BE2C (cell line): ENCODE measurements around the gene SPECC1L.

ENCODE experiments used
- DNase-seq: peaks from one replicate; pipeline ENCODE4 v3.0.0-alpha.2; 2020
- H3K27me3 ChIP-seq: fragments of 250-450 bp; sonication (Bioruptor Pico); 2 replicates; pipeline ENCODE4 v1.5.1; 2020; ENCODE audit warnings: mild to moderate bottlenecking
- H3K36me3 ChIP-seq: fragments of 250-450 bp; sonication (Bioruptor Pico); 2 replicates; pipeline ENCODE4 v1.5.1; 2020; ENCODE audit warnings: mild to moderate bottlenecking
- H3K4me1 ChIP-seq: fragments of 250-450 bp; sonication (Bioruptor Pico); 2 replicates; pipeline ENCODE4 v1.5.1; 2020
- H3K4me3 ChIP-seq: 2 replicates; pipeline ENCODE4 v1.5.1; 2011; ENCODE audit warnings: low read depth, low read length
- H3K9me3 ChIP-seq: fragments of 250-450 bp; sonication (Bioruptor Pico); 2 replicates; pipeline ENCODE4 v1.5.1; 2020
- CTCF ChIP-seq: IDR thresholded peaks from 2 replicates; pipeline ENCODE4 v1.5.1; 2012; ENCODE audit warnings: mild to moderate bottlenecking, low read depth, low read length

SPECC1L gene

GRCh38 chr22:24436553-24436952, 165.9 kb downstream of the SPECC1L start:
- DNase-seq, result no peak
- Histone ChIP-seq H3K36me3 (no peaks in the 10 kb centered on the region), H3K4me3 (no peak overlapping the region), H3K4me1 (peaks cover 41% of the 10 kb centered on the region), H3K9me3 (no peaks in the 10 kb centered on the region), H3K27me3 (no peaks in the 10 kb centered on the region)
- no peak for TF ChIP-seq CTCF

- Histone ChIP-seq H3K36me3 (no peaks in the 10 kb centered on the region), H3K4me3 (no peak overlapping the region), H3K4me1 (peaks cover 41% of the 10 kb centered on the region), H3K9me3 (no peaks in the 10 kb centered on the region), H3K27me3 (no peaks in the 10 kb centered on the region)
- no peak for DNase-seq
- TF ChIP-seq CTCF, result no peak
These were observed 166.5 kb downstream of the SPECC1L start for GRCh38 chr22:24437091-24437490.

- no peak overlapping the region for H3K4me3 ChIP-seq
- peak; percentile 74 for DNase-seq
- H3K4me1 ChIP-seq, result peaks cover 41% of the 10 kb centered on the region
- no peaks in the 10 kb centered on the region for H3K36me3 ChIP-seq
- TF ChIP-seq CTCF, result peak; percentile 57
- H3K9me3 ChIP-seq, result no peaks in the 10 kb centered on the region
- H3K27me3 ChIP-seq, result no peaks in the 10 kb centered on the region
These were observed 167.2 kb downstream of the SPECC1L start for GRCh38 chr22:24437741-24438328.

- H3K9me3 ChIP-seq, result no peaks in the 10 kb centered on the region
- TF ChIP-seq CTCF, result no peak
- no peaks in the 10 kb centered on the region for H3K36me3 ChIP-seq
- peaks cover 50% of the 10 kb centered on the region for H3K4me1 ChIP-seq
- H3K4me3 ChIP-seq, result no peak overlapping the region
- no peaks in the 10 kb centered on the region for H3K27me3 ChIP-seq
- DNase-seq, result no peak
These were observed 169.7 kb downstream of the SPECC1L start for GRCh38 chr22:24440270-24440717.

- Histone ChIP-seq H3K36me3 (no peaks in the 10 kb centered on the region), H3K4me3 (no peak overlapping the region), H3K9me3 (no peaks in the 10 kb centered on the region), H3K4me1 (peaks cover 56% of the 10 kb centered on the region), H3K27me3 (no peaks in the 10 kb centered on the region)
- no peak for DNase-seq
- TF ChIP-seq CTCF, result no peak
These were observed 170.2 kb downstream of the SPECC1L start for GRCh38 chr22:24440718-24441405.
